C1 segment of cervical spinal cord (tissue), 14 donors: Measurements from ENCODE around the gene CHCHD3.
A peak's percentile ranks its signal among the peaks of the same experiment; 100 is the strongest.

ENCODE experiments used
- DNase-seq, 14 donors: peaks; one replicate each; lab custom pipeline; 2025; lab: John Stamatoyannopoulos, UW

The CHCHD3 gene

GRCh38 chr7:132750096-132750495, 331.8 kb downstream of the CHCHD3 start:
- DNase-seq = no peak

GRCh38 chr7:132745510-132745909, 336.4 kb downstream of the CHCHD3 start:
- DNase-seq = no peak

- DNase-seq = no peak
These were observed 337.9 kb downstream of the CHCHD3 start for GRCh38 chr7:132743974-132744373.

- DNase-seq = no peak
These were observed 339.7 kb downstream of the CHCHD3 start for GRCh38 chr7:132742189-132742612.

GRCh38 chr7:132740176-132740575, 341.7 kb downstream of the CHCHD3 start:
- DNase-seq = peak in 1 of 14 donors; percentile 66

GRCh38 chr7:132739271-132739955, 342.5 kb downstream of the CHCHD3 start:
- peak in 3 of 14 donors; percentile 23 to 33 (median 29) for DNase-seq

GRCh38 chr7:132738254-132738653, 343.6 kb downstream of the CHCHD3 start:
- DNase-seq = no peak

GRCh38 chr7:132735476-132735875, 346.4 kb downstream of the CHCHD3 start:
- no peak for DNase-seq
